OCI-LY1 (cell line): Measurements from ENCODE around the gene CAVIN4.

Experiments used
- H2AFZ ChIP-seq: fragments of 200-600 bp; sonication (generic), shearing (Covaris generic); 2 replicates; pipeline ENCODE4 v1.6.0; 2014; ENCODE audit warnings: antibody characterized with exemption, mild to moderate bottlenecking, low read length
- H3F3A ChIP-seq: fragments of 200-600 bp; sonication (generic), shearing (Covaris generic); 2 replicates; pipeline ENCODE4 v1.6.0; 2014; ENCODE audit warnings: mild to moderate bottlenecking, antibody characterized with exemption, low read length, moderate library complexity; ENCODE audit not compliant: insufficient read depth
- H3K27ac ChIP-seq: fragments of 200-600 bp; sonication (generic); 2 replicates; pipeline ENCODE4 v1.5.1; 2014; ENCODE audit warnings: low read length, mixed run types, mild to moderate bottlenecking, low read depth; ENCODE audit not compliant: poor library complexity, severe bottlenecking
- H3K27me3 ChIP-seq: fragments of 200-600 bp; sonication (generic); 2 replicates; pipeline ENCODE4 v1.6.0; 2014; ENCODE audit warnings: antibody characterized with exemption, mild to moderate bottlenecking, low read length, moderate library complexity; ENCODE audit not compliant: insufficient read depth
- H3K36me3 ChIP-seq: fragments of 200-600 bp; sonication (generic); 2 replicates; pipeline ENCODE4 v1.6.1; 2014; ENCODE audit warnings: mild to moderate bottlenecking, antibody characterized with exemption, low read length, moderate library complexity, mixed read lengths; ENCODE audit not compliant: insufficient read depth
- H3K4me1 ChIP-seq: fragments of 200-600 bp; sonication (generic); 2 replicates; pipeline ENCODE4 v1.5.1; 2014; ENCODE audit warnings: mild to moderate bottlenecking, low read length, moderate library complexity; ENCODE audit not compliant: insufficient read depth, severe bottlenecking
- H3K4me2 ChIP-seq: fragments of 200-600 bp; sonication (generic), shearing (Covaris generic); 2 replicates; pipeline ENCODE4 v1.6.1; 2014; ENCODE audit warnings: low read length
- H3K4me3 ChIP-seq: fragments of 200-600 bp; sonication (generic); 2 replicates; pipeline ENCODE4 v1.5.1; 2014; ENCODE audit warnings: low read length, low read depth, mild to moderate bottlenecking, mixed read lengths; ENCODE audit not compliant: poor library complexity, severe bottlenecking
- H3K79me2 ChIP-seq: fragments of 200-600 bp; shearing (Covaris generic); 2 replicates; pipeline ENCODE4 v1.6.1; 2016; ENCODE audit warnings: mixed run types, low read length, mixed read lengths; ENCODE audit not compliant: insufficient read depth
- H3K9ac ChIP-seq: fragments of 200-600 bp; sonication (generic), shearing (Covaris generic); 2 replicates; pipeline ENCODE4 v1.6.1; 2014; ENCODE audit warnings: mild to moderate bottlenecking, low read length, mixed read lengths
- H3K9me2 ChIP-seq: fragments of 200-600 bp; sonication (generic), shearing (Covaris generic); 2 replicates; pipeline ENCODE4 v1.6.1; 2014; ENCODE audit warnings: low read depth, mild to moderate bottlenecking, low read length, mixed read lengths
- H3K9me3 ChIP-seq: fragments of 200-600 bp; shearing (Covaris generic); 2 replicates; pipeline ENCODE4 v1.6.1; 2014; ENCODE audit warnings: low read length, mixed read lengths
- H4K20me1 ChIP-seq: fragments of 200-600 bp; sonication (generic), shearing (Covaris generic); 2 replicates; pipeline ENCODE4 v1.6.0; 2016; ENCODE audit warnings: mild to moderate bottlenecking, low read length; ENCODE audit not compliant: insufficient read depth
- CTCF ChIP-seq: fragments of 200-600 bp; sonication (generic), shearing (Covaris generic); IDR thresholded peaks from 2 replicates; pipeline ENCODE4 v1.5.1; 2017; ENCODE audit warnings: mild to moderate bottlenecking, antibody characterized with exemption, low read length, moderate library complexity, mixed read lengths
- EZH2 ChIP-seq: fragments of 200-600 bp; sonication (generic), shearing (Covaris generic); IDR thresholded peaks from 2 replicates; pipeline ENCODE4 v1.8.0; 2017; ENCODE audit warnings: borderline replicate concordance, mixed run types, mild to moderate bottlenecking, antibody characterized with exemption, low read length, moderate library complexity, mixed read lengths

Gene CAVIN4

DNA sequence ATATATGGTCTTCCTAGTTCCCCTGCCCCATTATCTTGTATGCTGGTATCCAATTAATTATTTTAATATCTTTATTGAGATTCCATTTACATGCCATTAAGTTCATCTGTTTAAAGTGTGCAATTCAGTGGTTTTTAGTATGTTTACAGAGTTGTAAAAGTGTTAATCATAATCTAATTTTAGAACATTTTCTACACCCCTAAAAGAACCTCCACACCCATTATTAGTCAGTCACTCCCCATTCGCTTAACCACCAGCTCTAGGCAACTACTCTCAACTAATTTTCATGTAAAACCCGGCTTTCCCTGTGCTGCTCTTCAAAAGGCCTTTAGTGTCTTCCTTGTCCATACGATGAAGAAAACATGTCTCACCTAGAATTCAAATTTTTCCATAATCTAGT lies 20.8 kb upstream of the CAVIN4 start:
- Histone ChIP-seq H3K27me3 (no peaks in the 10 kb centered on the region), H3K4me1 (no peaks in the 10 kb centered on the region), H2AFZ (no peak overlapping the region), H3K9me3 (no peaks in the 10 kb centered on the region), H3F3A (no peaks in the 10 kb centered on the region), H3K79me2 (no peaks in the 10 kb centered on the region), H4K20me1 (no peaks in the 10 kb centered on the region), H3K9me2 (no peaks in the 10 kb centered on the region), H3K27ac (no peak overlapping the region), H3K9ac (no peak overlapping the region), H3K4me3 (no peak overlapping the region), H3K4me2 (no peak overlapping the region), H3K36me3 (no peaks in the 10 kb centered on the region)
- TF ChIP-seq CTCF (no peak), EZH2 (no peak)

DNA sequence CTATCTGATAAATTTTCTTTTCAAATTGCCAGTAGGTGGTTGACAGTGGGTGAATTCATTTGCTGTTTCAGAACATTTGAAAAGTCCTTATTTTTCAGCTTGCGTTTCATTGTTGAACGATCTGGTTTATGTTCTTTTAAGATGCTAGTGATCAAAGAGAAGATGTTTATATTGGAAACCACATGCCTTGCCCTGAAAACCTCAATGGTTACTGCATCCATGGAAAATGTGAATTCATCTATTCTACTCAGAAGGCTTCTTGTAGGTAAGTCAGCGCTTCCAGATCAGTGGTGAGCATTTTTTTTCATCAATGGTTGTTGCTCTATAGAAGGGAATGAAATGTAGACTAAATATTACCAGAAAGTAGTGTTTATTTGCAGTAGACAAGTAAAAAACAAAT lies 16.6 kb upstream of the CAVIN4 start:
- no peak for TF ChIP-seq EZH2
- no peak for TF ChIP-seq CTCF
- Histone ChIP-seq H3K4me2 (no peak overlapping the region), H3K9me2 (no peaks in the 10 kb centered on the region), H3K36me3 (no peaks in the 10 kb centered on the region), H2AFZ (no peak overlapping the region), H3K27me3 (no peaks in the 10 kb centered on the region), H4K20me1 (no peaks in the 10 kb centered on the region), H3K27ac (no peak overlapping the region), H3K9ac (no peak overlapping the region), H3K4me1 (no peaks in the 10 kb centered on the region), H3K79me2 (no peaks in the 10 kb centered on the region), H3K9me3 (no peaks in the 10 kb centered on the region), H3F3A (no peaks in the 10 kb centered on the region), H3K4me3 (no peak overlapping the region)

GRCh38 chr9:100567856-100568255 lies 10.0 kb upstream of the CAVIN4 start:
- no peaks in the 10 kb centered on the region for H3K27me3 ChIP-seq
- H3K9me2 ChIP-seq, result no peaks in the 10 kb centered on the region
- no peak overlapping the region for H3K27ac ChIP-seq
- peaks cover 4% of the 10 kb centered on the region for H3K9me3 ChIP-seq
- no peak overlapping the region for H2AFZ ChIP-seq
- no peak overlapping the region for H3K4me3 ChIP-seq
- H3K79me2 ChIP-seq, result no peaks in the 10 kb centered on the region
- no peaks in the 10 kb centered on the region for H4K20me1 ChIP-seq
- no peak overlapping the region for H3K9ac ChIP-seq
- no peak for TF ChIP-seq EZH2
- TF ChIP-seq CTCF, result no peak
- no peak overlapping the region for H3K4me2 ChIP-seq
- H3K36me3 ChIP-seq, result peaks cover 15% of the 10 kb centered on the region
- no peaks in the 10 kb centered on the region for H3K4me1 ChIP-seq
- no peaks in the 10 kb centered on the region for H3F3A ChIP-seq
